ENCODE results near the gene SLC35A2. TPM values are rescaled to one million over a fixed set of nuclear protein-coding genes. Genes with fewer than 3 reads are reported as not detected.

The SLC35A2 gene
- total and polyA plus RNA-seq, 2 of the 4 experiments (the other 2 are of a cell fraction) = 10.8 to 48.3 TPM

GRCh38 chrX:48897625-48898306 lies 13.7 kb downstream of the SLC35A2 start, which contains the start of the genes PQBP1 and TIMM17B:
PQBP1 (plus strand) TSS chrX:48897930; CDS start chrX:48898510, 580 bp downstream.
TIMM17B (minus strand) TSS chrX:48897768; CDS start chrX:48897749, 19 bp downstream.
- H2BK20ac ChIP-seq (ENCODE audit: low read depth, low read length) = no peak within 1 kb of the TSS
- CTCF ChIA-PET = no interaction called here
- peak within 1 kb of the TSS; percentile 97; the same call in 1 of the 2 replicates for H3K23ac ChIP-seq (ENCODE audit: low read depth, low read length)
- peak within 1 kb of the TSS; percentile 76 for H4K5ac ChIP-seq (ENCODE audit: low read depth, low read length)
- peak within 1 kb of the TSS; percentile 96 for H4K91ac ChIP-seq (ENCODE audit: insufficient read depth, low read depth, low read length)
- peak; percentile 94 for ATAC-seq (ENCODE audit: low read depth)
- peak within 1 kb of the TSS; percentile 95 for H2AK5ac ChIP-seq (ENCODE audit: low read depth, low read length)
- 0 out of 2 replicates have a peak, but pooled peaks cover 2% of the 10 kb centered on the region for H3K4me1 ChIP-seq (ENCODE audit: control insufficient read depth, insufficient read depth, low read length)
- H3K18ac ChIP-seq (ENCODE audit: low read depth, low read length) = peak within 1 kb of the TSS; percentile 80
- H3K79me1 ChIP-seq (ENCODE audit: low read depth in 1 of 2, low read length in 2 of 2) = peaks cover 6 to 27% of the 10 kb centered on the region in 2 experiments
- 33% methylated on average over 4 of the region's 49 CpGs; no CpG with 5 or more reads in 1 of the 2 experiments for WGBS, 2 experiments (ENCODE audit: extremely low coverage in 2 of 2, insufficient read length in 1 of 2)
- no TSS peak for BruUV-seq (replicated peaks)
- peak within 1 kb of the TSS; percentile 95; the same call in 1 of the 3 replicates for H2BK15ac ChIP-seq (ENCODE audit: low read depth, low read length)
- H3K14ac ChIP-seq (replicated peaks; ENCODE audit: low read depth, low read length) = peak within 1 kb of the TSS; percentile 98
- H4K20me1 ChIP-seq (ENCODE audit: insufficient read depth, low read length) = peaks cover 6% of the 10 kb centered on the region; the same call in 1 of the 2 replicates
- peak within 1 kb of the TSS; percentile 93 for H3K4me2 ChIP-seq (ENCODE audit: low read depth, low read length)
- peak within 1 kb of the TSS; percentile 96 for H2AK9ac ChIP-seq (replicated peaks; ENCODE audit: low read depth, low read length, poor library complexity)
- peak within 1 kb of the TSS; percentile 78 for H3K4me3 ChIP-seq (ENCODE audit: insufficient read depth, low read depth, low read length)
- dilution Hi-C loops (cut with HindIII; ENCODE audit: low sequenced_read_pairs, unreplicated experiment) (no loop called here), intact Hi-C loops (cut with micrococcal nuclease) (no loop called here), in situ Hi-C loops (cut with MboI; ENCODE audit: low sequenced_read_pairs) (no loop called here)
- peaks cover 8% of the 10 kb centered on the region for H3K36me3 ChIP-seq (ENCODE audit: control insufficient read depth, insufficient read depth, low read length)
- H3K9ac ChIP-seq (ENCODE audit: low read depth, low read length) = peak within 1 kb of the TSS; percentile 93
- H2AFZ ChIP-seq (replicated peaks; ENCODE audit: low read length, poor library complexity) = peak within 1 kb of the TSS; percentile 98
- H3K9me3 ChIP-seq (ENCODE audit: control insufficient read depth, insufficient read depth, low read length) = no peaks in the 10 kb centered on the region
- peak; percentile 96 for DNase-seq
- peak within 1 kb of the TSS; percentile 65 to 97 for H4K8ac ChIP-seq (ENCODE audit: low read depth in 2 of 2, low read length in 2 of 2)
- H3K56ac ChIP-seq (ENCODE audit: extremely low read depth, insufficient read depth, low read length) = peak within 1 kb of the TSS; percentile 83
- H3K27me3 ChIP-seq (ENCODE audit: control insufficient read depth, insufficient read depth, low read length) = no peaks in the 10 kb centered on the region
- peak within 1 kb of the TSS; percentile 95 for H2BK5ac ChIP-seq (ENCODE audit: low read depth, low read length, poor library complexity, severe bottlenecking)
- H2BK120ac ChIP-seq (ENCODE audit: low read depth, low read length) = peak within 1 kb of the TSS; percentile 85
- H3K4ac ChIP-seq (ENCODE audit: low read depth, low read length) = peak within 1 kb of the TSS; percentile 95
- peak within 1 kb of the TSS; percentile 83 for H3K27ac ChIP-seq (ENCODE audit: insufficient read depth, low read length)
- POLR2A ChIA-PET (ENCODE audit: unreplicated experiment) = interaction anchor here (1.0 kb wide), 1 partner anchor 14 kb away, joined by 3 read pairs; the partner anchor contains the start of gene SLC35A2
- H3K9me1 ChIP-seq (ENCODE audit: insufficient read depth, low read length) = 0 out of 2 replicates have a peak, but pooled peaks cover 4% of the 10 kb centered on the region
- TF ChIP-seq RAD21 (IDR thresholded peaks at IDR 0.05; ENCODE audit: low read length) (no peak), SMC3 (IDR thresholded peaks at IDR 0.05; ENCODE audit: low read depth, low read length) (no peak), CEBPB (IDR thresholded peaks at IDR 0.05; ENCODE audit: low read depth, low read length) (0 out of 2 replicates have a peak, but pooled peaks have one; percentile 10), MAZ (IDR thresholded peaks at IDR 0.05; ENCODE audit: borderline replicate concordance, low read depth, low read length) (peak; percentile 18; the same call in 1 of the 2 replicates), RFX5 (IDR thresholded peaks at IDR 0.05; ENCODE audit: low read depth, low read length) (0 out of 2 replicates have a peak, but pooled peaks have one; percentile 22), POLR2A (IDR thresholded peaks at IDR 0.05; ENCODE audit: low read depth, low read length) (peak; percentile 86), CHD1 (IDR thresholded peaks at IDR 0.05; ENCODE audit: low read depth, low read length) (peak; percentile 73; the same call in 1 of the 2 replicates), MXI1 (IDR thresholded peaks at IDR 0.05; ENCODE audit: borderline replicate concordance, low read depth, low read length) (peak; percentile 3; the same call in 1 of the 2 replicates), MAFK (IDR thresholded peaks at IDR 0.05; ENCODE audit: low read depth, low read length) (no peak), BHLHE40 (IDR thresholded peaks at IDR 0.05; ENCODE audit: low read depth, low read length) (peak; percentile 89), NFE2L2 (IDR thresholded peaks at IDR 0.05; ENCODE audit: low read depth, low read length) (no peak)
- TF ChIP-seq, protein P1, sequence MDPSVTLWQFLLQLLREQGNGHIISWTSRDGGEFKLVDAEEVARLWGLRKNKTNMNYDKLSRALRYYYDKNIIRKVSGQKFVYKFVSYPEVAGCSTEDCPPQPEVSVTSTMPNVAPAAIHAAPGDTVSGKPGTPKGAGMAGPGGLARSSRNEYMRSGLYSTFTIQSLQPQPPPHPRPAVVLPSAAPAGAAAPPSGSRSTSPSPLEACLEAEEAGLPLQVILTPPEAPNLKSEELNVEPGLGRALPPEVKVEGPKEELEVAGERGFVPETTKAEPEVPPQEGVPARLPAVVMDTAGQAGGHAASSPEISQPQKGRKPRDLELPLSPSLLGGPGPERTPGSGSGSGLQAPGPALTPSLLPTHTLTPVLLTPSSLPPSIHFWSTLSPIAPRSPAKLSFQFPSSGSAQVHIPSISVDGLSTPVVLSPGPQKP (IDR thresholded peaks at IDR 0.05; ENCODE audit: borderline replicate concordance, low read depth, low read length) = no peak
- TF ChIP-seq, protein P2, sequence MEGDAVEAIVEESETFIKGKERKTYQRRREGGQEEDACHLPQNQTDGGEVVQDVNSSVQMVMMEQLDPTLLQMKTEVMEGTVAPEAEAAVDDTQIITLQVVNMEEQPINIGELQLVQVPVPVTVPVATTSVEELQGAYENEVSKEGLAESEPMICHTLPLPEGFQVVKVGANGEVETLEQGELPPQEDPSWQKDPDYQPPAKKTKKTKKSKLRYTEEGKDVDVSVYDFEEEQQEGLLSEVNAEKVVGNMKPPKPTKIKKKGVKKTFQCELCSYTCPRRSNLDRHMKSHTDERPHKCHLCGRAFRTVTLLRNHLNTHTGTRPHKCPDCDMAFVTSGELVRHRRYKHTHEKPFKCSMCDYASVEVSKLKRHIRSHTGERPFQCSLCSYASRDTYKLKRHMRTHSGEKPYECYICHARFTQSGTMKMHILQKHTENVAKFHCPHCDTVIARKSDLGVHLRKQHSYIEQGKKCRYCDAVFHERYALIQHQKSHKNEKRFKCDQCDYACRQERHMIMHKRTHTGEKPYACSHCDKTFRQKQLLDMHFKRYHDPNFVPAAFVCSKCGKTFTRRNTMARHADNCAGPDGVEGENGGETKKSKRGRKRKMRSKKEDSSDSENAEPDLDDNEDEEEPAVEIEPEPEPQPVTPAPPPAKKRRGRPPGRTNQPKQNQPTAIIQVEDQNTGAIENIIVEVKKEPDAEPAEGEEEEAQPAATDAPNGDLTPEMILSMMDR (conservative IDR thresholded peaks at IDR 0.05; ENCODE audit: low read depth, low read length) = no peak
- TF ChIP-seq, protein P3, sequence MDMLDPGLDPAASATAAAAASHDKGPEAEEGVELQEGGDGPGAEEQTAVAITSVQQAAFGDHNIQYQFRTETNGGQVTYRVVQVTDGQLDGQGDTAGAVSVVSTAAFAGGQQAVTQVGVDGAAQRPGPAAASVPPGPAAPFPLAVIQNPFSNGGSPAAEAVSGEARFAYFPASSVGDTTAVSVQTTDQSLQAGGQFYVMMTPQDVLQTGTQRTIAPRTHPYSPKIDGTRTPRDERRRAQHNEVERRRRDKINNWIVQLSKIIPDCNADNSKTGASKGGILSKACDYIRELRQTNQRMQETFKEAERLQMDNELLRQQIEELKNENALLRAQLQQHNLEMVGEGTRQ (IDR thresholded peaks at IDR 0.05; ENCODE audit: low read depth, low read length) = no peak

Data from IMR-90 (cell line).